ENCODE results near the gene SLC16A8. TPM values are rescaled to one million over a fixed set of nuclear protein-coding genes. Genes with fewer than 3 reads are reported as not detected.

Gene SLC16A8
- total RNA-seq, 1 experiment from 2014 or later, result 1.1 TPM

GRCh38 chr22:38042488-38042790 lies 41.5 kb downstream of the SLC16A8 start:
- Histone ChIP-seq H4K5ac (ENCODE audit: insufficient read length, low read depth, low read length) (no peak overlapping the region), H3K23me2 (ENCODE audit: insufficient read length, low read depth, low read length, poor library complexity, severe bottlenecking) (no peaks in the 10 kb centered on the region), H3K23ac (ENCODE audit: insufficient read length, low read depth, low read length) (no peak overlapping the region), H2BK12ac (ENCODE audit: insufficient read length, low read depth, low read length) (no peak overlapping the region), H3K18ac (ENCODE audit: insufficient read length, low read depth, low read length) (no peak overlapping the region), H4K8ac (replicated peaks; ENCODE audit: insufficient read length, low read depth, low read length) (no peak overlapping the region), H3K4ac (ENCODE audit: low read depth, low read length) (no peak overlapping the region), H2BK120ac (ENCODE audit: low read depth, low read length, poor library complexity, severe bottlenecking) (no peak overlapping the region), H3K79me2 (ENCODE audit: insufficient read depth, low read length) (no peaks in the 10 kb centered on the region), H3K14ac (ENCODE audit: insufficient read depth, low read length) (no peak overlapping the region), H3K56ac (ENCODE audit: insufficient read length, low read depth, low read length) (no peak overlapping the region), H4K91ac (ENCODE audit: insufficient read length, low read depth, low read length) (no peak overlapping the region), H2BK5ac (ENCODE audit: insufficient read length, low read length) (no peak overlapping the region), H2AK5ac (ENCODE audit: insufficient read length, low read length) (no peak overlapping the region), H2BK15ac (ENCODE audit: low read depth, low read length) (no peak overlapping the region), H3K27me3 (ENCODE audit: insufficient read depth, low read length) (no peaks in the 10 kb centered on the region), H3K4me1 (ENCODE audit: insufficient read depth, low read length) (no peaks in the 10 kb centered on the region), H2BK20ac (ENCODE audit: low read depth, low read length, poor library complexity, severe bottlenecking) (no peak overlapping the region), H3K9ac (ENCODE audit: extremely low read depth, insufficient read length, low read length) (no peak overlapping the region), H3K27ac (ENCODE audit: insufficient read length, low read depth, low read length) (no peak overlapping the region), H3K4me2 (ENCODE audit: insufficient read depth, insufficient read length, low read length) (no peak overlapping the region), H2AFZ (ENCODE audit: low read length) (no peak overlapping the region), H4K20me1 (ENCODE audit: control insufficient read depth, insufficient read depth, insufficient read length) (no peaks in the 10 kb centered on the region), H3K9me3 (ENCODE audit: control insufficient read depth, low read depth, low read length) (no peaks in the 10 kb centered on the region), H3T11ph (ENCODE audit: low read length) (no peak overlapping the region), H3K79me1 (ENCODE audit: insufficient read depth, low read depth, low read length, poor library complexity, severe bottlenecking) (no peaks in the 10 kb centered on the region)
- Mint-ChIP-seq H3K27ac (no peak overlapping the region), H3K36me3 (ENCODE audit: insufficient read depth in 1 of 3, low read depth in 3 of 3) (no peaks in the 10 kb centered on the region), H3K9me3 (no peaks in the 10 kb centered on the region), H3K4me3 (no peak overlapping the region), H3K4me1 (peaks cover 0 to 11% of the 10 kb centered on the region in 2 experiments; a peak in 2 of 4 replicates), H3K27me3 (ENCODE audit: low read depth) (peaks cover 14% of the 10 kb centered on the region)
- no peak for DNase-seq
- WGBS (ENCODE audit: extremely low coverage, insufficient read length, low lambda C conversion rate), result no CpG with 5 or more reads among the region's 1 CpG
- TF ChIP-seq CTCF (conservative IDR thresholded peaks at IDR 0.05), result no peak
